ENCODE results near the gene NNT.

GRCh38 chr5:43583724-43584123 is 19.3 kb upstream of the NNT start:
- TF ChIP-seq CTCF (IDR thresholded peaks at IDR 0.05 in 8 of 11, conservative IDR thresholded peaks at IDR 0.05 in 3 of 11) (no peak), POLR2A (IDR thresholded peaks at IDR 0.05) (no peak)

Measured in spleen (tissue), 7 donors.